ENCODE results near the gene TAS2R50. TPM values are rescaled to one million over a fixed set of nuclear protein-coding genes. Genes with fewer than 3 reads are reported as not detected.

The TAS2R50 gene
- total RNA-seq, 3 donors from 2014 or later = 0.35 TPM; not detected in 2

- H3K36me3 Mint-ChIP-seq (ENCODE audit: insufficient read depth) = peaks cover 14% of the 10 kb centered on the region
- H3K4me1 Mint-ChIP-seq (ENCODE audit: low read depth) = no peaks in the 10 kb centered on the region
- no peaks in the 10 kb centered on the region for H3K9me3 Mint-ChIP-seq
- no peak overlapping the region for H3K4me3 Mint-ChIP-seq
- ATAC-seq = no peak
- DNase-seq = no peak
- H3K27me3 Mint-ChIP-seq (ENCODE audit: low read depth) = no peaks in the 10 kb centered on the region
Observed at GRCh38 chr12:10968765-10969456, 17.8 kb downstream of the TAS2R50 start.

- peaks cover 14% of the 10 kb centered on the region for H3K36me3 Mint-ChIP-seq (ENCODE audit: insufficient read depth)
- ATAC-seq (no peak), DNase-seq (no peak)
- H3K27me3 Mint-ChIP-seq (ENCODE audit: low read depth) = no peaks in the 10 kb centered on the region
- no peaks in the 10 kb centered on the region for H3K4me1 Mint-ChIP-seq (ENCODE audit: low read depth)
- no peak overlapping the region for H3K4me3 Mint-ChIP-seq
- H3K9me3 Mint-ChIP-seq = no peaks in the 10 kb centered on the region
Observed at GRCh38 chr12:10967409-10967808, 19.3 kb downstream of the TAS2R50 start.

- Mint-ChIP-seq H3K4me3 (no peak overlapping the region), H3K4me1 (ENCODE audit: low read depth) (peaks cover 6% of the 10 kb centered on the region), H3K36me3 (ENCODE audit: insufficient read depth) (peaks cover 17% of the 10 kb centered on the region), H3K27me3 (ENCODE audit: low read depth) (no peaks in the 10 kb centered on the region), H3K9me3 (no peaks in the 10 kb centered on the region)
- ATAC-seq (no peak), DNase-seq (no peak)
Observed at GRCh38 chr12:10966314-10966713, 20.4 kb downstream of the TAS2R50 start.

- Mint-ChIP-seq H3K9me3 (no peaks in the 10 kb centered on the region), H3K27me3 (ENCODE audit: low read depth) (no peaks in the 10 kb centered on the region), H3K4me3 (no peak overlapping the region), H3K36me3 (ENCODE audit: insufficient read depth) (peaks cover 15% of the 10 kb centered on the region), H3K4me1 (ENCODE audit: low read depth) (peaks cover 13% of the 10 kb centered on the region)
- DNase-seq (no peak), ATAC-seq (no peak)
Observed at GRCh38 chr12:10965476-10965875, 21.2 kb downstream of the TAS2R50 start.

GRCh38 chr12:10960211-10960610 lies 26.5 kb downstream of the TAS2R50 start:
- no peak for ATAC-seq

GRCh38 chr12:10959804-10960203 lies 26.9 kb downstream of the TAS2R50 start:
- no peak overlapping the region for H3K4me3 Mint-ChIP-seq
- peaks cover 32% of the 10 kb centered on the region for H3K4me1 Mint-ChIP-seq (ENCODE audit: low read depth)
- no peaks in the 10 kb centered on the region for H3K27me3 Mint-ChIP-seq (ENCODE audit: low read depth)
- peaks cover 33% of the 10 kb centered on the region for H3K36me3 Mint-ChIP-seq (ENCODE audit: insufficient read depth)
- ATAC-seq = no peak
- DNase-seq = no peak
- no peaks in the 10 kb centered on the region for H3K9me3 Mint-ChIP-seq

More at GRCh38 chr12:10960211-10960610, 26.5 kb downstream of the TAS2R50 start:
- Mint-ChIP-seq H3K27me3 (ENCODE audit: low read depth) (no peaks in the 10 kb centered on the region), H3K4me1 (ENCODE audit: low read depth) (peaks cover 32% of the 10 kb centered on the region), H3K9me3 (no peaks in the 10 kb centered on the region), H3K36me3 (ENCODE audit: insufficient read depth) (peaks cover 32% of the 10 kb centered on the region), H3K4me3 (no peak overlapping the region)
- DNase-seq = no peak

- ATAC-seq = no peak
- peaks cover 37% of the 10 kb centered on the region for H3K36me3 Mint-ChIP-seq (ENCODE audit: insufficient read depth)
- no peaks in the 10 kb centered on the region for H3K9me3 Mint-ChIP-seq
- DNase-seq = no peak
- no peaks in the 10 kb centered on the region for H3K27me3 Mint-ChIP-seq (ENCODE audit: low read depth)
- peaks cover 35% of the 10 kb centered on the region for H3K4me1 Mint-ChIP-seq (ENCODE audit: low read depth)
- no peak overlapping the region for H3K4me3 Mint-ChIP-seq
Observed at GRCh38 chr12:10957741-10958140, 29.0 kb downstream of the TAS2R50 start.

GRCh38 chr12:10956085-10956484 lies 30.6 kb downstream of the TAS2R50 start:
- Mint-ChIP-seq H3K36me3 (ENCODE audit: insufficient read depth) (peaks cover 36% of the 10 kb centered on the region), H3K4me1 (ENCODE audit: low read depth) (peaks cover 27% of the 10 kb centered on the region), H3K9me3 (peaks cover 1% of the 10 kb centered on the region), H3K27me3 (ENCODE audit: low read depth) (no peaks in the 10 kb centered on the region), H3K4me3 (no peak overlapping the region)
- no peak for DNase-seq
- no peak for ATAC-seq

GRCh38 chr12:10952645-10953044 lies 34.1 kb downstream of the TAS2R50 start:
- H3K36me3 Mint-ChIP-seq (ENCODE audit: insufficient read depth) = peaks cover 33% of the 10 kb centered on the region
- DNase-seq = no peak
- H3K4me3 Mint-ChIP-seq = no peak overlapping the region
- H3K4me1 Mint-ChIP-seq (ENCODE audit: low read depth) = peaks cover 11% of the 10 kb centered on the region
- H3K27me3 Mint-ChIP-seq (ENCODE audit: low read depth) = no peaks in the 10 kb centered on the region
- no peak for ATAC-seq
- H3K9me3 Mint-ChIP-seq = peaks cover 14% of the 10 kb centered on the region

- ATAC-seq = no peak
- no peak overlapping the region for H3K4me3 Mint-ChIP-seq
- DNase-seq = no peak
- no peaks in the 10 kb centered on the region for H3K4me1 Mint-ChIP-seq (ENCODE audit: low read depth)
- H3K27me3 Mint-ChIP-seq (ENCODE audit: low read depth) = no peaks in the 10 kb centered on the region
- peaks cover 10% of the 10 kb centered on the region for H3K36me3 Mint-ChIP-seq (ENCODE audit: insufficient read depth)
- peaks cover 20% of the 10 kb centered on the region for H3K9me3 Mint-ChIP-seq
Observed at GRCh38 chr12:10943167-10943566, 43.5 kb downstream of the TAS2R50 start.

GRCh38 chr12:10941916-10942607 lies 44.6 kb downstream of the TAS2R50 start:
- Mint-ChIP-seq H3K36me3 (ENCODE audit: insufficient read depth) (peaks cover 10% of the 10 kb centered on the region), H3K4me1 (ENCODE audit: low read depth) (no peaks in the 10 kb centered on the region), H3K9me3 (peaks cover 9% of the 10 kb centered on the region), H3K27me3 (ENCODE audit: low read depth) (no peaks in the 10 kb centered on the region), H3K4me3 (no peak overlapping the region)
- no peak for ATAC-seq
- no peak for DNase-seq

GRCh38 chr12:10941369-10941768 lies 45.3 kb downstream of the TAS2R50 start:
- no peak overlapping the region for H3K4me3 Mint-ChIP-seq
- no peaks in the 10 kb centered on the region for H3K27me3 Mint-ChIP-seq (ENCODE audit: low read depth)
- no peak for ATAC-seq

GRCh38 chr12:10940389-10940788 lies 46.3 kb downstream of the TAS2R50 start:
- DNase-seq = no peak
- peaks cover 4% of the 10 kb centered on the region for H3K9me3 Mint-ChIP-seq
- no peak for ATAC-seq
- H3K27me3 Mint-ChIP-seq (ENCODE audit: low read depth) = no peaks in the 10 kb centered on the region
- H3K36me3 Mint-ChIP-seq (ENCODE audit: insufficient read depth) = peaks cover 6% of the 10 kb centered on the region
- no peak overlapping the region for H3K4me3 Mint-ChIP-seq
- H3K4me1 Mint-ChIP-seq (ENCODE audit: low read depth) = no peaks in the 10 kb centered on the region

More at GRCh38 chr12:10941369-10941768, 45.3 kb downstream of the TAS2R50 start:
- DNase-seq = no peak
- no peaks in the 10 kb centered on the region for H3K4me1 Mint-ChIP-seq (ENCODE audit: low read depth)
- peaks cover 4% of the 10 kb centered on the region for H3K9me3 Mint-ChIP-seq
- peaks cover 6% of the 10 kb centered on the region for H3K36me3 Mint-ChIP-seq (ENCODE audit: insufficient read depth)

GRCh38 chr12:10939163-10939562 lies 47.5 kb downstream of the TAS2R50 start, which contains the start of gene TAS2R14:
Gene TAS2R14 (minus strand): TSS chr12:10939263. CDS start chr12:10939207, 56 bp downstream.
- no peaks in the 10 kb centered on the region for H3K4me1 Mint-ChIP-seq (ENCODE audit: low read depth)

GRCh38 chr12:10936506-10936905 lies 50.2 kb downstream of the TAS2R50 start:
- Mint-ChIP-seq H3K4me3 (no peak overlapping the region), H3K36me3 (ENCODE audit: insufficient read depth) (peaks cover 3% of the 10 kb centered on the region), H3K27me3 (ENCODE audit: low read depth) (no peaks in the 10 kb centered on the region), H3K4me1 (ENCODE audit: low read depth) (no peaks in the 10 kb centered on the region), H3K9me3 (no peaks in the 10 kb centered on the region)
- no peak for ATAC-seq
- DNase-seq = no peak

More at GRCh38 chr12:10939163-10939562, 47.5 kb downstream of the TAS2R50 start, which contains the start of gene TAS2R14:
- no peak for DNase-seq
- Mint-ChIP-seq H3K9me3 (no peaks in the 10 kb centered on the region), H3K27me3 (ENCODE audit: low read depth) (no peaks in the 10 kb centered on the region), H3K4me3 (no peak within 1 kb of the TSS), H3K36me3 (ENCODE audit: insufficient read depth) (peaks cover 4% of the 10 kb centered on the region)
- no peak for ATAC-seq
